ENCODE results near the gene GALNT2.

GALNT2 gene

DNA sequence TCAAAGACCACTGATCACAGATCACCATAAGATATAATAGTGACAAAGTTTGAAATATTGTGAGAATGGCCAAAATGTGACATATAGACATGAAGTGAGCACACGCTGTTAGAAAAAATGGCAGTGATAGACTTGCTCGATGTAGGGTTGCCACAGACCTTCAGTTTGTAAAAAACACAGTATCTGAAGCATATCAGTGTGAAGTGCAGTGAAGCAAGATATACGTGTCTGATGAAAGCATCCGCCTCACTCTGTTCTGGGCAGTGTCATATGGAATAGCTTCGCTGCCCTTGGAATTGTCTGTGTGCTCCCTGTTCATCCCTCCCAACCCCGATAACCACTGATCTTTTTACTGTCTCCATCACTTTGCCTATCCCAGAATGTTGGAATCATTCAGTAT lies 50.7 kb downstream of the GALNT2 start:
- H3K27me3 ChIP-seq (ENCODE audit: insufficient read depth, low read length) = no peaks in the 10 kb centered on the region
- peaks cover 29% of the 10 kb centered on the region; the same call in 1 of the 2 replicates for H3K4me1 ChIP-seq (ENCODE audit: insufficient read depth, low read length)
- no peak overlapping the region for H3K9ac ChIP-seq (ENCODE audit: low read depth, low read length)
- no peak overlapping the region for H3K27ac ChIP-seq (ENCODE audit: low read depth, low read length)
- no peaks in the 10 kb centered on the region for H3K36me3 ChIP-seq (ENCODE audit: insufficient read depth, low read length)
- H3K4me3 ChIP-seq (ENCODE audit: low read length) = no peak overlapping the region
- H3K9me3 ChIP-seq (ENCODE audit: insufficient read depth, low read depth, low read length) = no peaks in the 10 kb centered on the region
- 92% methylated on average over 6 of the region's 6 CpGs for WGBS

DNA sequence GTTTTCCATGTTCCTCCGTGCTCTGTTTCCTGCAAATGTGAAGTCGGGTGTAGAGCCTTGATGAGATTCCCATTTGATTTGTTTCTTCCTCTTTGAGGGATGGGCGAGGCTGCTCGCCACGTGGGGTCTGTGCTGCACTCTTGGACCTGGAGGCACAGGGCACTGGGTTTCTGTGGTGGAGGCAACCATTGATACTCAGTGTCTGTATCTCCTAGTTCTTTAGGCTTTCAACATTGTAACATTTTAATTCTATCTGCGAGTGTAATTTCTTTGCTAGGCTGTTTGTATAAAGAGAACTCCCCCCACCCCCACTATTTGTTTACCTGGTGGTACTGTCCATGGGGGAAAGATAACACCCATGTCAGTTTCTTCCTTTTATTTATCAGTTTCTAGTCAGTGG lies 52.3 kb downstream of the GALNT2 start:
- Histone ChIP-seq H3K9ac (ENCODE audit: low read depth, low read length) (no peak overlapping the region), H3K27me3 (ENCODE audit: insufficient read depth, low read length) (no peaks in the 10 kb centered on the region), H3K4me3 (ENCODE audit: low read length) (no peak overlapping the region), H3K9me3 (ENCODE audit: insufficient read depth, low read depth, low read length) (no peaks in the 10 kb centered on the region), H3K36me3 (ENCODE audit: insufficient read depth, low read length) (no peaks in the 10 kb centered on the region), H3K27ac (ENCODE audit: low read depth, low read length) (no peak overlapping the region), H3K4me1 (ENCODE audit: insufficient read depth, low read length) (peaks cover 12% of the 10 kb centered on the region; the same call in 1 of the 2 replicates)
- 77% methylated on average over 5 of the region's 6 CpGs for WGBS

GRCh38 chr1:230120289-230120920 lies 53.4 kb downstream of the GALNT2 start:
- H3K9me3 ChIP-seq (ENCODE audit: insufficient read depth, low read depth, low read length) = no peaks in the 10 kb centered on the region
- no peak overlapping the region for H3K27ac ChIP-seq (ENCODE audit: low read depth, low read length)
- H3K27me3 ChIP-seq (ENCODE audit: insufficient read depth, low read length) = no peaks in the 10 kb centered on the region
- H3K36me3 ChIP-seq (ENCODE audit: insufficient read depth, low read length) = no peaks in the 10 kb centered on the region
- peaks cover 17% of the 10 kb centered on the region; the same call in 1 of the 2 replicates for H3K4me1 ChIP-seq (ENCODE audit: insufficient read depth, low read length)
- no peak overlapping the region for H3K4me3 ChIP-seq (ENCODE audit: low read length)
- WGBS = 93% methylated on average over 14 of the region's 14 CpGs
- no peak overlapping the region for H3K9ac ChIP-seq (ENCODE audit: low read depth, low read length)

DNA sequence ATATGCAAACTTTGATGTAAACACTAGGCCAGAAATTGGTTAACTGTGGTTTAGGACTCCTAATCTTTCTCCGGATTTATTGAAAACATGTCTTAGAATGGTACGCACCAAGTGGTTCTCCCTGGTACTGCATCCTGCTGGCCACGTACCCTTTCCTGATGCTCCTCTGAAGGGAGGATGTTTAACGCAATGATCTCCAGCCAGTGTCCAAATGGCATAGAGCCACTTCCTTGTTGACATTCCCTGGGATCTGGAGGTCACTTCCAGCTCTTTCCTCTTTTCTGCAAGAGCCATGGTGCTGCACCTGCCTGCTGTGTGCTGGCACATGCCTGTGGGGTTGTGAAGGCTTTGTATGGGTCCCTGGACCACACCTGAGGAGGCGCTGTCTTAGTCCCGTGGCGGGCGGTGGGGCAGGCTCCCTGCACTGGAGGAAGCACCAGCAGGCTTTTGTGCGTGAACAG lies 53.9 kb downstream of the GALNT2 start:
- Histone ChIP-seq H3K4me3 (ENCODE audit: low read length) (no peak overlapping the region), H3K9me3 (ENCODE audit: insufficient read depth, low read depth, low read length) (no peaks in the 10 kb centered on the region), H3K9ac (ENCODE audit: low read depth, low read length) (no peak overlapping the region), H3K4me1 (ENCODE audit: insufficient read depth, low read length) (peaks cover 19% of the 10 kb centered on the region), H3K27ac (ENCODE audit: low read depth, low read length) (no peak overlapping the region), H3K27me3 (ENCODE audit: insufficient read depth, low read length) (no peaks in the 10 kb centered on the region), H3K36me3 (ENCODE audit: insufficient read depth, low read length) (no peaks in the 10 kb centered on the region)
- WGBS = 84% methylated on average over 9 of the region's 9 CpGs

DNA sequence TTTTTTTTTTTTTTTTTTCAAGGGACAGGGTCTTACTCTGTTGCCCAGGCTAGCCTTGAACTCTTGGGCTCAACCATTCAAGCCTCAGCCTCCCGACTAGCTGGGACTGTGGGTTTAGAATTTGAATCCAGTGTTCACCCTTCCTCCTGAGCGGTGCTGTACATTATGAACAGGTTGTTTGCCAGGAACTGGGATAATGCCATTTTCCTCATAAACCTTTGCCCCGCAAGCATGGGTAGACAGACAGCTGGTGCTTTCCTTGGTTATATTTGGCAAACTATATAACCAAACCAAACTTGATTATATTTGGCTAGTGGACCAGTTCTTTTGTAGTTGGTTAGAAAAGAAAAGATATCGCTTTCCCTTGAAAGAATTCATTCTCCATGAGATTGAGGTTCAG lies 54.9 kb downstream of the GALNT2 start:
- Histone ChIP-seq H3K4me3 (ENCODE audit: low read length) (no peak overlapping the region), H3K4me1 (ENCODE audit: insufficient read depth, low read length) (peaks cover 27% of the 10 kb centered on the region), H3K27ac (ENCODE audit: low read depth, low read length) (no peak overlapping the region), H3K27me3 (ENCODE audit: insufficient read depth, low read length) (no peaks in the 10 kb centered on the region), H3K9me3 (ENCODE audit: insufficient read depth, low read depth, low read length) (no peaks in the 10 kb centered on the region), H3K9ac (ENCODE audit: low read depth, low read length) (no peak overlapping the region), H3K36me3 (ENCODE audit: insufficient read depth, low read length) (no peaks in the 10 kb centered on the region)
- 99% methylated on average over 4 of the region's 4 CpGs for WGBS

GRCh38 chr1:230122366-230123279 lies 55.6 kb downstream of the GALNT2 start:
- no peak overlapping the region for H3K9ac ChIP-seq (ENCODE audit: low read depth, low read length)
- peaks cover 33% of the 10 kb centered on the region for H3K4me1 ChIP-seq (ENCODE audit: insufficient read depth, low read length)
- H3K36me3 ChIP-seq (ENCODE audit: insufficient read depth, low read length) = no peaks in the 10 kb centered on the region
- H3K27ac ChIP-seq (ENCODE audit: low read depth, low read length) = no peak overlapping the region
- no peak overlapping the region for H3K4me3 ChIP-seq (ENCODE audit: low read length)
- H3K27me3 ChIP-seq (ENCODE audit: insufficient read depth, low read length) = no peaks in the 10 kb centered on the region
- H3K9me3 ChIP-seq (ENCODE audit: insufficient read depth, low read depth, low read length) = no peaks in the 10 kb centered on the region
- WGBS = 97% methylated on average over 15 of the region's 16 CpGs

DNA sequence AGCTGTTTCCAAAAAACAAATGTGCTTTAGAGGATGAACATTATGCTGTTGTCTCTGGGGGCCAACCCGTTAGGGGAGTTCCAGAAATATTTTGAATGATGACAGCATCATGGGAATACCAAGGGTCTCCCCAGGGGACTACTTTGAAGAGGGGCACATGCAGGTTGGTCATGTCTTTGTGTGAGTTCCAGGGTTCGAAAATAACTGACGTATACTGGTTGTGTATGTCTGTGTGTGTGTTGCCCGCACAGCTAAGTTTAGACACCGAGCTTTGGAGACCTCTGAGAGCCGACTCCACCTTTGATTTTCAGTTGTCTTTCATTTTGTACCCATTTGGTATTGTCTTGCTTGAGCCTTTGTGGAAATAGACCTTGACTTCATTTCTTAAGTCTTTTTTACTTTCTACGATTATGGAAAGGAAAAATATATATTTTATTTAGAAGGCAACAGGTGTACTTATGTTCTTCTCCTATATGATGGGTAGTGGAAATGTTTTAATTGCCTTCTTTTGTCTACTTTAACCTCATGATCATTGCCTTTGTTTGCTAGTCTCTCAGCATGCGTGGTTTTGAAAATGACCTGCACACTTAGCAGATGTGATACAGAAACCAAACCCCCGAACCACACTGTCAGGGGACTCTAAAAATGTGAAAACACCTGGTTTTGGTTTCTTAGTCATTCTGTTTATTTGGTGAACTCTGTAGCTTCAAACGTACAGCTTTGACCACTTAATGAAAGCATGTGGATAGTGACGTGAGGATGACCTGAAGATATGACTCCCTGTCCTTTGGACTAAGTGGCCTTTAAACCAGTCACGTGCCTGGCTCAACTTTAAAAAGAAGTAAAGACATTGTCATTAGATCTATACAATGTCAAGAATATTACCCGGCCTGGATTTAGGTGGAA lies 56.5 kb downstream of the GALNT2 start:
- Histone ChIP-seq H3K9me3 (ENCODE audit: insufficient read depth, low read depth, low read length) (no peaks in the 10 kb centered on the region), H3K4me1 (ENCODE audit: insufficient read depth, low read length) (peaks cover 38% of the 10 kb centered on the region), H3K27me3 (ENCODE audit: insufficient read depth, low read length) (no peaks in the 10 kb centered on the region), H3K27ac (ENCODE audit: low read depth, low read length) (no peak overlapping the region), H3K9ac (ENCODE audit: low read depth, low read length) (no peak overlapping the region), H3K4me3 (ENCODE audit: low read length) (no peak overlapping the region), H3K36me3 (ENCODE audit: insufficient read depth, low read length) (no peaks in the 10 kb centered on the region)
- WGBS = 91% methylated on average over 12 of the region's 13 CpGs

DNA sequence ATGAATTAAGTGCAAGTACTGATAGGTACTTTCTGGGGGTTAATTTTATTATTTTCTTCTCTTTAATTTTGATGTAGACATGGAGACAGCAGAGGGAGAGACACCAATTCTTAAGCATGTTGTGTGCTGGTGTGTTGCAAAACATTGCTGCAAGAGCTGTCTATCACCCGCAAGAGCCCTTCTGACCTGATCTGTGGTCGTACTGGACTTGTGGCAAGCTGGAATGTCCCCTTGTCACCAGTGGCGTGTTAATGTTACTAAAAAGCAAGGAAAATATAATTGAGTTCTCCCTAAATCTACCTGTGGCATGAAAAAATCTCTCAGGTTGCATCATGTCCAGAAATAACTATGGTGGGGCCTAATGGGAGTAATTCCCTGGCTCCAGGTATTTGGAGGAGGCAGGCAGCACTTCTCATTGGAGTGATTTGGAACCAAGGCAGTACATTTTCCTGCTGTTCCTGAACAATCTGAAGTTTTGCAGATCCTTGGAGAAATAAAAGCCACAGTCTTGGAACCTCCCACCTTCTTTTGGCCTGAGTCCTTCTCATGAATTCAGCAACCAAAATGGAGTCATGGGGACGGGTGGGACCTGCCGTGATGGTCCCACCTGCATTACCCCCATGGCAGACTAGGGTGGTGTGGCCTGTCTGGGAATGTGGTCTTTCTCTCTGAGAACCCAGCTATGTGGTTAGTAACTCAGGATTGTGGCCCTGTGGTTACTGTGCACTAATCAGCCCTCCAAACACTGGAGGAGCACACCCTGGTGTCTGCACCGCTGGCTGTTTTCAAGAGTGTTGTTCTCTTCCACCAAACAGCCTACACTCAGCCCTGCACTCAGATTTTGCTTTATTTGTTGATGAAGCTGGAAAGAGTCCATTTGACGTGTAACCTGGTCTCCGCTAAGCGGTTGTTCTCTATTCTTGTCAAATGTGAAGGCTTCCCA lies 57.4 kb downstream of the GALNT2 start:
- 93% methylated on average over 8 of the region's 9 CpGs for WGBS
- H3K36me3 ChIP-seq (ENCODE audit: insufficient read depth, low read length) = no peaks in the 10 kb centered on the region
- H3K27me3 ChIP-seq (ENCODE audit: insufficient read depth, low read length) = no peaks in the 10 kb centered on the region
- no peak overlapping the region for H3K9ac ChIP-seq (ENCODE audit: low read depth, low read length)
- no peaks in the 10 kb centered on the region for H3K9me3 ChIP-seq (ENCODE audit: insufficient read depth, low read depth, low read length)
- no peak overlapping the region for H3K4me3 ChIP-seq (ENCODE audit: low read length)
- H3K27ac ChIP-seq (ENCODE audit: low read depth, low read length) = no peak overlapping the region
- H3K4me1 ChIP-seq (ENCODE audit: insufficient read depth, low read length) = peaks cover 36% of the 10 kb centered on the region

DNA sequence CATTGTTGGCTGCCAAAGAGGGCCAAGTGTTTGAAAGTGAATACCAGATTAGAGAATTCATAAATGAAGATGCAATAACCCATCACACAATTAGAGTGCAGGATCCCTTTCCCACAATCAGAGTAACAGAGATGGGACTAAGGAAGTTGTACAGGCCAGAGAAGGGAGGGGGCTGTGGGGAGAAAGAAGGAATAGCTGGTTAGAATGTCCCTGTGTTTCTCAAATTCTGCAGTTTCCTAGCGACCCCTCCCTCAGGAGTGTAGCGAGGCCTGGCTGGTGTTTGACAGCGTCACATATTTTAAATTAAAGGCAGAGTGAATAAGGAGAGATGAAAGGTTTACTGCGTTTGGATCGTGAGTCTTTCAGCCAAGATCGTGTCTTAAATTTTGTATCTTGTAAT lies 58.1 kb downstream of the GALNT2 start:
- Histone ChIP-seq H3K36me3 (ENCODE audit: insufficient read depth, low read length) (no peaks in the 10 kb centered on the region), H3K4me3 (ENCODE audit: low read length) (no peak overlapping the region), H3K9ac (ENCODE audit: low read depth, low read length) (no peak overlapping the region), H3K27ac (ENCODE audit: low read depth, low read length) (no peak overlapping the region), H3K9me3 (ENCODE audit: insufficient read depth, low read depth, low read length) (no peaks in the 10 kb centered on the region), H3K27me3 (ENCODE audit: insufficient read depth, low read length) (no peaks in the 10 kb centered on the region), H3K4me1 (ENCODE audit: insufficient read depth, low read length) (peaks cover 35% of the 10 kb centered on the region)
- WGBS = 92% methylated on average over 6 of the region's 6 CpGs
